Bronchial epithelial cell (primary cell): ENCODE data around the gene P2RY6. TPM values are rescaled to one million over a fixed set of nuclear protein-coding genes. Genes with fewer than 3 reads are reported as not detected.

ENCODE experiments used
- DNase-seq: peaks from one replicate; pipeline ENCODE4 v3.0.0-alpha.2; 2010; ENCODE audit warnings: low read depth
- FAIRE-seq: peaks from 2 replicates; lab custom pipeline; 2011; peaks lifted over from hg19 to GRCh38; lab: Jason Lieb, UNC
- H3K27me3 ChIP-seq: 2 replicates; pipeline ENCODE4 v1.5.1; 2011; ENCODE audit warnings: low read length; ENCODE audit not compliant: control insufficient read depth, insufficient read depth
- H3K36me3 ChIP-seq: 2 replicates; pipeline ENCODE4 v1.5.1; 2011; ENCODE audit warnings: low read length; ENCODE audit not compliant: control insufficient read depth, insufficient read depth
- H3K4me3 ChIP-seq: 2 replicates; pipeline ENCODE4 v1.5.1; 2011; ENCODE audit warnings: mild to moderate bottlenecking, low read depth, low read length, control low read depth
- total RNA-seq: library from RNA; depleted of rRNA; stranded (reverse); fragments of >200 nt; gene quantifications from 2 replicates; pipeline ENCODE4 v1.2.1, GENCODE V29; 2014
- TF ChIP-seq, protein P1 (sequence below): IDR thresholded peaks from 2 replicates; pipeline ENCODE4 v1.5.1; 2011; ENCODE audit warnings: mild to moderate bottlenecking, moderate library complexity, low read length, control low read depth, inconsistent platforms; ENCODE audit not compliant: insufficient read depth, severe bottlenecking

P2RY6 gene
- total RNA-seq, 1 donor from 2014 or later, result not detected

GRCh38 chr11:73280626-73281025 is 8.5 kb downstream of the P2RY6 start:
- no peak overlapping the region for H3K4me3 ChIP-seq
- H3K27me3 ChIP-seq, result no peaks in the 10 kb centered on the region
- no peaks in the 10 kb centered on the region for H3K36me3 ChIP-seq
- no peak for DNase-seq
- no peak for FAIRE-seq
- TF ChIP-seq, protein P1, sequence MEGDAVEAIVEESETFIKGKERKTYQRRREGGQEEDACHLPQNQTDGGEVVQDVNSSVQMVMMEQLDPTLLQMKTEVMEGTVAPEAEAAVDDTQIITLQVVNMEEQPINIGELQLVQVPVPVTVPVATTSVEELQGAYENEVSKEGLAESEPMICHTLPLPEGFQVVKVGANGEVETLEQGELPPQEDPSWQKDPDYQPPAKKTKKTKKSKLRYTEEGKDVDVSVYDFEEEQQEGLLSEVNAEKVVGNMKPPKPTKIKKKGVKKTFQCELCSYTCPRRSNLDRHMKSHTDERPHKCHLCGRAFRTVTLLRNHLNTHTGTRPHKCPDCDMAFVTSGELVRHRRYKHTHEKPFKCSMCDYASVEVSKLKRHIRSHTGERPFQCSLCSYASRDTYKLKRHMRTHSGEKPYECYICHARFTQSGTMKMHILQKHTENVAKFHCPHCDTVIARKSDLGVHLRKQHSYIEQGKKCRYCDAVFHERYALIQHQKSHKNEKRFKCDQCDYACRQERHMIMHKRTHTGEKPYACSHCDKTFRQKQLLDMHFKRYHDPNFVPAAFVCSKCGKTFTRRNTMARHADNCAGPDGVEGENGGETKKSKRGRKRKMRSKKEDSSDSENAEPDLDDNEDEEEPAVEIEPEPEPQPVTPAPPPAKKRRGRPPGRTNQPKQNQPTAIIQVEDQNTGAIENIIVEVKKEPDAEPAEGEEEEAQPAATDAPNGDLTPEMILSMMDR, result no peak

DNA sequence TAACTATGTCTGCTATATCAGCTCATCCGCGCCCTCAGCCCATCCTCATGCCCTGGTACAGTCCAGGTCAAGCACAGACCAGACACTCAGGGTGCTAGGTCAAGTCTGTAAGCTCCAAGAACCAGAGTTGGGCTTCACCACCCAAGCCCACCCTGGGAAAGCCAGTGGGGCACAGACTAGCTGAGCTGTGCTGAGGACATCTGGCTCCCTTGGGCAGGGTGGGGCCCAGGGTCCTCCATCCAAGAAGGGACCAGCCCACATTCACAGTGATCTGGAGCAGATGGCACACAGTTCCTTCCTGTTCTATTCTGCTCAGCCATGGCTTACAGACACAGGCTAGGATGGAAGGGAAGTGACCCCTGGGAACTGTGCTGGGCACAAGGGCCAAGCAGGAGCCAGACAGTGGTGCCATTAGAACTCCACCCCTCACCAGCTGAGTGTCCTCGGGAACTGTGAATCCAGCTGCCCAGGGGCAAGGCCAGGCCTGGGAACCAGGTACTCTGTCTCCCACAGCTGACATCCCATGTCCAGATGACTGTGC is 9.1 kb downstream of the P2RY6 start:
- Histone ChIP-seq H3K36me3 (no peaks in the 10 kb centered on the region), H3K4me3 (no peak overlapping the region), H3K27me3 (no peaks in the 10 kb centered on the region)
- FAIRE-seq (peak; percentile 43), DNase-seq (no peak)
- TF ChIP-seq, protein P1, result no peak

- H3K27me3 ChIP-seq, result no peaks in the 10 kb centered on the region
- DNase-seq, result no peak
- no peaks in the 10 kb centered on the region for H3K36me3 ChIP-seq
- TF ChIP-seq, protein P1, result no peak
- H3K4me3 ChIP-seq, result no peak overlapping the region
- no peak for FAIRE-seq
These were observed 9.9 kb downstream of the P2RY6 start for GRCh38 chr11:73281796-73282660.

DNA sequence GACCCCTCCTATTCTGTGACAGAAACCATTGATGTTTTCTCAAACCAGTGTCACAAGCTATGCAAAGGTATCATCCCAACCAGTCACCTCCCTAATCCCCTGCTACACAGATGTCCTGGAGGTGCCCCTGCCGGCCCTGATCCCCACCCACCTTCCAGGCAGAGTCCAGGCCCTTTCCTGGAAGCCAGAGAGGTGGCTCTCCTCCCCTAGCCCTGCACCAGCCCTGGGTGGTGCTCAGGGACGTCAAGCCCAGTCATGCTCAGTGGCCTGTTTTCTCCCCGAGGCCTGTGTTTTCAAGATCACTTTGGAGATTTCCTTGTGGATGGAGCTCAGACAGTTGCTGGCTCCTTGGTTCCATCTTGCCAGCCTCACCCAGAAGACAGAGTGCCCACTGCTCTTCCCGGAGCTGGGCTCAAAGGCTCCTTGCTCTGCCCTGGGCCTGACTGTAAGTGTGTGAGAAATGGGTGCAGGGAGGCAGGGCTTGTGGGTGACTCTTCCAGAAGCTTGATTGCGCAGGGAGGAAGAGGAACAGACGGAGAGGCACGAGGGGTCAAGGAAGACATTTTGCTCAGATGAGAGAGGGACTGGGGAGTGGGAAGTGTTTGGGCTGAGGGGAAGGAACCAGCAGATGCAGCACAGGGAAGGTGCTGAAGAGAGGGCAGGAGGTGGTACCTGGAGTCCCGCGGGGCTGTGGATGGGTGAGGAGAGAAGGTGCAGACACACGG is 11.3 kb downstream of the P2RY6 start:
- TF ChIP-seq, protein P1, result no peak
- H3K4me3 ChIP-seq, result no peak overlapping the region

DNA sequence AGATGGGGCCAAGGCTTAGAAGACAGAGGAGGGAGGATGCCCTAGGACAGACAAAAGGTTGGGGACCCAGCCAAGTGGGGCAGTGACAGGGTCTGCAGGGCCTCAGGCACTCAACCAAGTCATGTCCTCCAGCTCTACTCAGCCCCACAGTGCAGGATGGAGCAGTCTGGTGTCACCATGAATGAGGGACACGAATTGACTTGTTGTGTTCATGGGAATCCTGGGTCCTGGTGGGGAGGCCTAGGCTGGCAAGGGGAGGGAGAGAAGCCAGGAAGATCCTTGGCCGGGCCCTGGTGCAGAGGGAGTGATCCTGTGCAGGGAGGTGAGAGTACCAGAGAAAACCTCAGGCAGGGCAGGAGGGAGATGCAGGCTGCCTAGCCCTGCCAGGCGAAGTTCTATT is 12.0 kb downstream of the P2RY6 start:
- TF ChIP-seq, protein P1, result no peak
- no peak for DNase-seq
- H3K36me3 ChIP-seq, result no peaks in the 10 kb centered on the region
- H3K4me3 ChIP-seq, result no peak overlapping the region
- FAIRE-seq, result no peak
- no peaks in the 10 kb centered on the region for H3K27me3 ChIP-seq

More for the DNA sequence above, 11.3 kb downstream of the P2RY6 start:
- Histone ChIP-seq H3K36me3 (no peaks in the 10 kb centered on the region), H3K27me3 (no peaks in the 10 kb centered on the region)
- FAIRE-seq (no peak), DNase-seq (peak; percentile 31)
